Stimulated activated memory B cell treated with anti-CD40 and anti-IgM and Interleukin-4, amounts not matched to agents 10 μg/mL and 1 μg/mL and 100 μg/mL, for 72 hours (primary cell): ENCODE measurements around the gene PRR23C.
"Not testable (repeated sequence)": the region's sequence is repeated elsewhere in the genome, so short reads cannot be mapped to it uniquely, and the experiment has no call there.

Experiments used
- ATAC-seq: fragments of 150-1000 bp; cut with Tn5 transposase; 2 replicates; pipeline ENCODE4 v1.10.0; 2021
- H3K27ac Mint-ChIP-seq: one replicate; pipeline ENCODE4 v1.8.0; 2022; ENCODE audit warnings: mild to moderate bottlenecking, mixed read lengths
- H3K27me3 Mint-ChIP-seq: one replicate; pipeline ENCODE4 v1.8.0; 2022; ENCODE audit warnings: mixed read lengths
- H3K36me3 Mint-ChIP-seq: one replicate; pipeline ENCODE4 v1.8.0; 2022; ENCODE audit warnings: mixed read lengths
- H3K4me1 Mint-ChIP-seq: one replicate; pipeline ENCODE4 v1.8.0; 2022; ENCODE audit warnings: mixed read lengths
- H3K4me3 Mint-ChIP-seq: one replicate; pipeline ENCODE4 v1.8.0; 2022; ENCODE audit warnings: mild to moderate bottlenecking, moderate library complexity, mixed read lengths
- H3K9me3 Mint-ChIP-seq: one replicate; pipeline ENCODE4 v1.8.0; 2022; ENCODE audit warnings: mixed read lengths

The PRR23C gene

GRCh38 chr3:139044366-139045210 lies at the start of gene PRR23C:
Gene PRR23C (minus strand): TSS chr3:139044892. CDS start chr3:139044620, 272 bp downstream.
- H3K9me3 Mint-ChIP-seq, result peaks cover 8% of the 10 kb centered on the region
- no peak within 1 kb of the TSS for H3K27ac Mint-ChIP-seq
- ATAC-seq, result no peak
- H3K4me1 Mint-ChIP-seq, result no peaks in the 10 kb centered on the region
- H3K27me3 Mint-ChIP-seq, result peaks cover 14% of the 10 kb centered on the region
- H3K4me3 Mint-ChIP-seq, result no peak within 1 kb of the TSS
- H3K36me3 Mint-ChIP-seq, result no peaks in the 10 kb centered on the region

DNA sequence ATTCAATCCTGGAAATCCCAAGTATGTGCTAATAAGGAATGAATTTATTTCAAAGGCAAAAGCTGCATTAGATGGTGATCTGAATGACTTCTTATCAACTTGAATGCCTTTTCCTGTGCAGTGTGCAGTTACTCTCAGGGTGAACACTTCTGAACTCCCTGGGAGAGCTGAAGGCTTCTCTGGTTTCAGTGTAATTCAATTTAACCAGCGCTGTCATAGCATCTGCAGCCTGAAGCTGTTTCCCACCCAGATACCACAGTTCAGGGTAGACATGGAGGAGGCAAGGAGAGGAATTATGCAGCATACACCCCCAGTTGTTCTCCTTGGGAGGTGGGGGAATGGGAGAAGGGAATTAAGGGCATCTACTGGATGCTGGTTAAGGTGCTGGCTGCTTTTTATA lies 49.1 kb upstream of the PRR23C start:
- Mint-ChIP-seq H3K4me1 (no peaks in the 10 kb centered on the region), H3K9me3 (peaks cover 15% of the 10 kb centered on the region), H3K36me3 (no peaks in the 10 kb centered on the region), H3K27me3 (peaks cover 9% of the 10 kb centered on the region), H3K27ac (no peak overlapping the region), H3K4me3 (no peak overlapping the region)
- no peak for ATAC-seq

DNA sequence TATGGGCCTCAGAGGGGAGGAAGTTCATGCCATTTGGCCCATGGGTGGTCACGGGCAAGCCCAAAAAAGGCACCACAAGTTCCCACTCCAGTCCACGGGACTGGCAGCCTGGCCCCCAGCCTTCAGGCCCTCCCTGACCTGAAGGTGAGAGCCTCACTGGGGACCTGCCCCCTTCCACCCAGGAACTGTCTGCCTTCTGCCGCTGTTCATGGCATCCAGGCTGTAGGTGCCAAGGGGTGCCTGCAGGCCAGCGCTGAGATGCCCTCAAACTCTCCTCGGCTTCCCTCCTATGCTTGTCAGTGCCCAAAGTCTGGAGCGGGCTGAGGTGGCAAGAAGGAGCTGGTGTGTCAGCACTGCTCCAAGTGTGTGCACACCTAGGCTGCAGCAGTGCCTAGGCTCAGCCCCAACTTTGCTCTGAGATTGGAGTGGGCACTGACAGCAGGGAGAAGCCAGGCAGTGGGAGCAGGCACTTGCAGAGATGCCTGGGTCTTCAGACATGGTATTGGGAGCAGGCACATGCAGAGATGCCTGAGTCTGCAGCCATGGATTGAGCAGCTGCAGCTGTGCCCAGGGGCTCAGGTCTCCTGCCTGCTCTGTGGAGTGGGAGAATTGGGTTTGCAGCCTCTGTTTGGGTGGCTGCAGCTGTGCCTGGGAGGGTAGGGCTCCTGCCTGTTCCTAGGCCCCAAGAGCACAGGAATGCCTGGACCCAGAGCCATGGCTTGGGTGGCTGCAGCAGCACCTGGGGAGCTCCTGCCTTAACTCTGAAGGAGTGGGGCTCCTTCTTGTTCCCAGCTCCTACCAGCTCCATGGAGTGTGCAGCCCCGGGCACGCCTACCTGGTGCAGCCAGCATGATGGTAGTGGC lies 44.0 kb upstream of the PRR23C start:
- peak; percentile 60 for ATAC-seq
- Mint-ChIP-seq H3K36me3 (no peaks in the 10 kb centered on the region), H3K4me3 (no peak overlapping the region), H3K9me3 (peaks cover 11% of the 10 kb centered on the region), H3K4me1 (no peaks in the 10 kb centered on the region), H3K27ac (no peak overlapping the region), H3K27me3 (peaks cover 9% of the 10 kb centered on the region)

GRCh38 chr3:139087621-139088020 lies 42.9 kb upstream of the PRR23C start:
- Mint-ChIP-seq H3K4me1 (no peaks in the 10 kb centered on the region), H3K9me3 (peaks cover 9% of the 10 kb centered on the region), H3K4me3 (no peak overlapping the region), H3K27me3 (peaks cover 9% of the 10 kb centered on the region), H3K27ac (no peak overlapping the region), H3K36me3 (no peaks in the 10 kb centered on the region)
- ATAC-seq, result no peak

DNA sequence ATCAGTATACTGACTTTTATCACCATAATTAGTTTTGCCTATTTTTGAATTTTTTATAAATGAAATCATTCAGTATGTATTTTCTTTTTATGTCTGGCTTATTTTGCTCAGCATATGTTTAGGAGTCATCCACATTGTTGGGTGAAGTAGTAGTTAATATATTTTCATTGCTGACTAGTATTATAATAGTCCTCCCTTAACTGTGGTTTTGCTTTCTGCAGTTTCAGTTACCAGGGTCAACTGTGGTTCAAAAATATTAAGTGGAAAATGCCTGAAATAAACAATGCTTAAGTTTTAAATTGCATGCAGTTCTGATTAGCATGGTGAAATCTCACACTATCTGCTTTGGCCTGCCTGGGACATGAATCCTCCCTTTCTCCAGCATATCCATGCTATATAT lies 39.5 kb upstream of the PRR23C start:
- H3K27me3 Mint-ChIP-seq, result no peaks in the 10 kb centered on the region
- H3K27ac Mint-ChIP-seq, result no peak overlapping the region
- no peaks in the 10 kb centered on the region for H3K4me1 Mint-ChIP-seq
- H3K36me3 Mint-ChIP-seq, result no peaks in the 10 kb centered on the region
- no peaks in the 10 kb centered on the region for H3K9me3 Mint-ChIP-seq
- H3K4me3 Mint-ChIP-seq, result no peak overlapping the region
- no peak for ATAC-seq

DNA sequence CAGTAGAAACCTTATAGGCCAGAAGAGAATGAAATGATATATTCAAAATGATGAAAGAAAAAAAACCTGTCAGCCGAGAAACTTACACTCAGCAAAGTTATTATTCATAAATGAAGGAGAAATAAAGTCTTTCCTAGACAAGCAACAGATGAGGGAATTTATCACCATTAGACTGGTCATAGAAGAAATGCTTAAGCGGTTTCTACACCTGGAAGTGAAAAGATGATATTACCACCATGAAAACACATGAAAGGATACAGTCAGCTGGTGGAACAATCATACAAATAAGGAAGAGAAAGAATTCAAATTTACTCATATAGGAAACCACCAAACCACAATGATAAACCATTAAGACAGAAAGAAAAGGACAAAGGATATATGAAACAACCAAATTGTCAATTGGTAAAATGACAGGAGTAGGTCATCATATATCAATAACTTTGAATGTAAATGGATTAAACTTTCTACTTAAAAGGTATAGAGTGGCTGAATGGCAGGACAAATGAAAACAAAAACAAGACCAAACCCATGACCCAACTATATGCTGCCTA lies 29.9 kb upstream of the PRR23C start:
- Mint-ChIP-seq H3K9me3 (peaks cover 14% of the 10 kb centered on the region), H3K4me3 (no peak overlapping the region), H3K36me3 (no peaks in the 10 kb centered on the region), H3K4me1 (no peaks in the 10 kb centered on the region), H3K27me3 (peaks cover 21% of the 10 kb centered on the region), H3K27ac (no peak overlapping the region)
- ATAC-seq, result no peak

GRCh38 chr3:139062918-139063317 lies 18.2 kb upstream of the PRR23C start:
- peaks cover 5% of the 10 kb centered on the region for H3K9me3 Mint-ChIP-seq
- no peaks in the 10 kb centered on the region for H3K4me1 Mint-ChIP-seq
- ATAC-seq, result no peak
- no peaks in the 10 kb centered on the region for H3K36me3 Mint-ChIP-seq
- no peaks in the 10 kb centered on the region for H3K27me3 Mint-ChIP-seq
- H3K27ac Mint-ChIP-seq, result no peak overlapping the region
- no peak overlapping the region for H3K4me3 Mint-ChIP-seq

GRCh38 chr3:139052802-139053600 lies 8.3 kb upstream of the PRR23C start:
- H3K9me3 Mint-ChIP-seq, result peaks cover 16% of the 10 kb centered on the region
- H3K27me3 Mint-ChIP-seq, result no peaks in the 10 kb centered on the region
- no peak for ATAC-seq
- H3K27ac Mint-ChIP-seq, result no peak overlapping the region
- no peak overlapping the region for H3K4me3 Mint-ChIP-seq
- H3K4me1 Mint-ChIP-seq, result no peaks in the 10 kb centered on the region
- H3K36me3 Mint-ChIP-seq, result peaks cover 5% of the 10 kb centered on the region

DNA sequence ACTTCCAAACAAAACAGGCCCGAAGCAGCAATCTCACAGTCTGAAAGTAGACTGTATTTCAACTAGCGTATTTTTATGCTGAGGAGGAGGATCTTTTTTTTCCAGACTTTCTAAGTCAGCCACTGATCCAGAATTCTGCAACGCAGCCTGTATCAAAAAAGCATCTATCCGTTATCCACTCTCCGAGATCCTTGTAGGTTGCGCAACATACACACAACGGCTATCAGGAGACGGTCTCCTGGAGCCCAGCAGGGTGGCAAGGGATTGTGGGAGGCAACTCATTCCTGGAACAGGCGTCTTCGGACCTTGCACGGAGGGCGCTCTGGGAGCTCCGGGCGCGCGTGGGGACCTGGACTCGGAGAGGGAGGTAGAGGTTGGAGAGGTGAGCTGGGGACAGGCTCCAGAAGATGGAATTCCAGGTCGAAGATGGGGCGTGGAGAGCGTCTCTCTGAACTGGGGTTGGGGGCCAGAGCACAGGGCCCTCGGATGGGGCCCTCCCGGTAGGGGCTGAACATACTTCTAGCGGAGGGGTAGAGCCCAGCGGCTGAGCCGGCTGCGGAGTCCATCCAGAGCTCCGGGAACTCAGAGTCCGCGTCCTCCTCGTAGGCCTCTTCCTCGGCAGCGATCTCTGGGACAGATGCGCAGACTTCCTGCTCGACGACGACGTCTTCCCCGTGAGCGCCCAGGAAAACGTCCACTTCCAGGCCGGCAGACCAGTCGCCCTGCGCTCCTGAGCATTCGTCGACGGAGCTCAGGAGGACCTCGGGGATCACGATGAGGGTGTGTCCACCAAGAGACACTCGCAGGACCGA lies 932 bp downstream of the PRR23C start:
- Mint-ChIP-seq H3K4me3 (no peak overlapping the region), H3K27ac (no peak overlapping the region), H3K36me3 (no peaks in the 10 kb centered on the region), H3K4me1 (no peaks in the 10 kb centered on the region), H3K27me3 (peaks cover 19% of the 10 kb centered on the region), H3K9me3 (peaks cover 5% of the 10 kb centered on the region)
- ATAC-seq, result no peak

- peaks cover 46% of the 10 kb centered on the region for H3K27me3 Mint-ChIP-seq
- H3K9me3 Mint-ChIP-seq, result no peaks in the 10 kb centered on the region
- H3K4me3 Mint-ChIP-seq, result no peak overlapping the region
- no peak for ATAC-seq
- no peaks in the 10 kb centered on the region for H3K36me3 Mint-ChIP-seq
- no peaks in the 10 kb centered on the region for H3K4me1 Mint-ChIP-seq
- H3K27ac Mint-ChIP-seq, result no peak overlapping the region
Measured at GRCh38 chr3:139037478-139037877, 7.2 kb downstream of the PRR23C start.

- Mint-ChIP-seq H3K4me3 (no peak overlapping the region), H3K9me3 (peaks cover 16% of the 10 kb centered on the region), H3K36me3 (no peaks in the 10 kb centered on the region), H3K4me1 (no peaks in the 10 kb centered on the region), H3K27me3 (peaks cover 27% of the 10 kb centered on the region), H3K27ac (no peak overlapping the region)
- ATAC-seq, result no peak
Measured at GRCh38 chr3:139032326-139033002, 12.2 kb downstream of the PRR23C start.

- H3K27me3 Mint-ChIP-seq, H3K4me3 Mint-ChIP-seq, H3K36me3 Mint-ChIP-seq, H3K4me1 Mint-ChIP-seq, H3K27ac Mint-ChIP-seq, ATAC-seq: not testable (repeated sequence)
- peaks cover 16% of the 10 kb centered on the region for H3K9me3 Mint-ChIP-seq
Measured at GRCh38 chr3:139030576-139030975, 14.1 kb downstream of the PRR23C start.

GRCh38 chr3:139024968-139025367 lies 19.7 kb downstream of the PRR23C start:
- no peaks in the 10 kb centered on the region for H3K36me3 Mint-ChIP-seq
- no peak for ATAC-seq
- peaks cover 5% of the 10 kb centered on the region for H3K9me3 Mint-ChIP-seq
- H3K27me3 Mint-ChIP-seq, result no peaks in the 10 kb centered on the region
- no peak overlapping the region for H3K27ac Mint-ChIP-seq
- H3K4me1 Mint-ChIP-seq, result no peaks in the 10 kb centered on the region
- H3K4me3 Mint-ChIP-seq, result no peak overlapping the region

- no peak within 1 kb of the TSS for H3K4me3 Mint-ChIP-seq
- no peak for ATAC-seq
- peaks cover 2% of the 10 kb centered on the region for H3K9me3 Mint-ChIP-seq
- H3K27me3 Mint-ChIP-seq, result no peaks in the 10 kb centered on the region
- no peak within 1 kb of the TSS for H3K27ac Mint-ChIP-seq
- no peaks in the 10 kb centered on the region for H3K36me3 Mint-ChIP-seq
- no peaks in the 10 kb centered on the region for H3K4me1 Mint-ChIP-seq
Measured at GRCh38 chr3:139020868-139021234, 23.8 kb downstream of the PRR23C start, which contains the start of gene PRR23B. Gene PRR23B (minus strand): TSS chr3:139020926. CDS start chr3:139020661, 265 bp downstream.
